Naive B cell (primary cell): Measurements from ENCODE around the gene TRAFD1. TPM values are rescaled to one million over a fixed set of nuclear protein-coding genes. Genes with fewer than 3 reads are reported as not detected.

Experiments
- ATAC-seq, 2 donors: fragments of 150-1000 bp; cut with Tn5 transposase; 2 replicates each; pipeline ENCODE4 v1.10.0; 2021; ENCODE audit warnings: low read depth in 2 of 2, mild to moderate bottlenecking in 2 of 2, moderate library complexity in 2 of 2
- DNase-seq: peaks from one replicate; pipeline ENCODE4 v3.0.0; 2022
- H3K27ac Mint-ChIP-seq, 6 donors: one replicate each; pipeline ENCODE4 v1.8.0; 2020 to 2022; ENCODE audit warnings: mild to moderate bottlenecking in 6 of 6, mixed read lengths in 6 of 6, moderate library complexity in 5 of 6, inconsistent platforms in 2 of 6
- H3K27me3 Mint-ChIP-seq, 3 donors: one replicate each; pipeline ENCODE4 v1.8.0; 2021 to 2022; ENCODE audit warnings: mixed read lengths in 3 of 3, mild to moderate bottlenecking in 1 of 3
- H3K36me3 Mint-ChIP-seq, 2 donors: one replicate each; pipeline ENCODE4 v1.8.0; 2020 to 2022; ENCODE audit warnings: mixed read lengths in 2 of 2, inconsistent platforms in 1 of 2, mild to moderate bottlenecking in 1 of 2
- H3K4me1 Mint-ChIP-seq, 3 donors: one replicate each; pipeline ENCODE4 v1.8.0; 2020 to 2022; ENCODE audit warnings: mixed read lengths in 3 of 3, inconsistent platforms in 1 of 3, mild to moderate bottlenecking in 1 of 3, moderate library complexity in 1 of 3
- H3K4me3 Mint-ChIP-seq, 8 donors: one replicate each; pipeline ENCODE4 v1.8.0; 2020 to 2022; ENCODE audit warnings: mild to moderate bottlenecking in 8 of 8, mixed read lengths in 8 of 8, moderate library complexity in 8 of 8, inconsistent platforms in 2 of 8
- H3K9me3 Mint-ChIP-seq, 7 donors: one replicate each; pipeline ENCODE4 v1.8.0; 2020 to 2022; ENCODE audit warnings: mixed read lengths in 7 of 7, mild to moderate bottlenecking in 5 of 7, inconsistent platforms in 2 of 7, moderate library complexity in 1 of 7
- polyA plus RNA-seq, 6 donors: library from polyadenylated mRNA; unstranded; fragments of 300-500 nt; fragmentation: Illumina TruSeq; gene quantifications; one replicate each; pipeline ENCODE4 v1.2.3, GENCODE V29; 2021; ENCODE audit warnings: low read depth in 6 of 6

The TRAFD1 gene
- polyA plus RNA-seq, 6 donors from 2014 or later = 55.6 to 83.2 (median 80.2) TPM

DNA sequence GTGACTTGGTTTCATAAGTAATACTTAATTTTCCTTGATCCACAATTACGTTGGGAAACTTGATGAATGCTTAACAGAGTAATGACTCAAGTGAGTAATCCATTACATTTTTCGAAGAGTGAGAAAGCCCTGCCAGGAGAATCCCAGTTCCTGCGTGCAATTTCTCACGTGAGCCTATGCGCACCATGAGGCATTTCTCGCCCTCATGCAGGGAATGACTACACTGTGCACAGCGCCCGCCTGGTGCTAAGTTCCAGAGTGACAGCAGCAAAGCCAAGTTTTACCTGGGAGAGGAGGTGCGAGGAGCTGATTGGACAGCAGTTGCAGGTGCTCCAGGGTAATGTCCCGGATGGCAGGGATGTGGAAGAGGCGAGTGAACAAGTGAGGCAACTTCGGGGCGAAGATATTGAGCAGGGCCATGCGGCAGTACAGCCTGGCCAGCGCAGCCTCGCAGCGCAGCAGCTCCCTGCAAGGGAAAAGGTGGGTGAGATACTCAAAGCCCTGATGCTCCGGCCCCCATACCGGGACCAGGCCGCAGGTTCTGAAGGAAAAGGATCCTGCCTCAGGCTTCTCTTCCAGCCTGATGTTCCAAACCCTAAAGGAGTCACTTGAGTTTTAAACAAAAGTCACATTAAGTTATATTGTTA, 69.4 kb downstream of the TRAFD1 start:
- H3K27ac Mint-ChIP-seq = no peak overlapping the region
- H3K4me1 Mint-ChIP-seq = peaks cover 0 to 4% (median 3%) of the 10 kb centered on the region in 3 donors
- peaks cover 27 to 31% of the 10 kb centered on the region in 2 donors for H3K36me3 Mint-ChIP-seq
- H3K27me3 Mint-ChIP-seq = no peaks in the 10 kb centered on the region
- ATAC-seq = no peak
- H3K4me3 Mint-ChIP-seq = no peak overlapping the region
- no peaks in the 10 kb centered on the region for H3K9me3 Mint-ChIP-seq
- DNase-seq = no peak

DNA sequence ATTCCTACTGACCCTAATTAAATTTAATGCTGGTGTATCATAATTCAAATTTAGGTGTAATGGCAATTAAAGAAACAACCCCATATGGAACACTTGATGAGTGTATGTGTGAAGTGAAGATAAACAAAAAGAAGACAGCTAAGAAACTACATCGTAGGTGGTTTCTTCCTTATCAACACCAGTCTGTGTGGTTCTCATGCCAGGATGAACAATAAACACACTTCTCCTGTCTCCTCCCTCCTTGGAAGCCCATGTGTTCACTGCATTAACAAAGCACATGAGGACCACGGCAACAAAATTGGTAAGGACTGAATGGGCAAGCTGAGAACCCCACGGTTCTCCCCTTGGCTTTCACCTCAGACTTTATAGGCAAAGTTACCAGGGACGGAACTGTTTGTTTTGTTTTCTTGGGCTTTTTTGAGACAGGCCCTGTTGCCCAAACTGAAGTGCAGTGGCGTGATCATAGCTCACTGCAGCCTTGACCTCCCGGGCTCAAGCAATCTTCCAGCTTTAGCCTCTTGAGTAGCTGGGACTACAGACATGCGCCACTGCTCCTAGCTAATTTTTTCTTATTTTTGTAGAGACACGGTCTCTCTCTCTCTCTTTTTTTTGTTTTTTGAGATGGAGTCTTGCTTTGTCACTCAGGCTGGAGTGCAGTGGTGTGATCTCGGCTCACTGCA, 71.0 kb downstream of the TRAFD1 start:
- Mint-ChIP-seq H3K9me3 (no peaks in the 10 kb centered on the region), H3K4me3 (no peak overlapping the region), H3K36me3 (peaks cover 33 to 34% of the 10 kb centered on the region in 2 donors), H3K4me1 (peaks cover 0 to 4% (median 3%) of the 10 kb centered on the region in 3 donors), H3K27ac (peak overlapping the region in 1 of 6 donors; percentile 90), H3K27me3 (no peaks in the 10 kb centered on the region)
- no peak for ATAC-seq
- DNase-seq = no peak

DNA sequence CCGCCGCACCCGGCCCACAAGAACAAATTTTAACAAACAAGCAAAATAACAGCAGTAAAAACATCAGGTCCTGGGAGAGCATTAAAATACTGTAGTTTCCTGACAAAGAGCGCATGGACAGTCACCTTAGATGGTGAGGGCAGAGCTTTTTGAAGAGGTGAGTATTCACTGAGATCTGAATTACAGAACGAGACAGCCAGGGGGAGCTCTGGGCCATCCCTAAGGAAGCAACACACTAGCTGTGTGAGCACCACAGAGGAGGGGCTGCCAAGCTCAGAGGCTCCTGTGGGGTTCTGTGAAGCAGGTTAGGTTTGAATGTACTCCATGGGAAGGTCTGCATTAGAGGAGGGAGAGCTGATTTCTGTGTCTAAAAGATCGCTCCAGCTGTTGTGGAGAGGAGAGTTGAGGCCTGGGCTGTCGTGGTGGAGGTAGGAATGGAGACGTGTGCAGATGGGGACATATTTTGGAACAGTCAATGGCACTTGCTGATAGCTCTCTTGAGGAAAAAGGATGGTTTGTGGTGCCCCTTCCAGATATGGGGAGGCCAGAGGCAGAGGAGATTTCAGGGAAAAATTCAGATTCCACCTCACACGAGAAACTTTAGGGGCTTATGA, 72.9 kb downstream of the TRAFD1 start:
- H3K27ac Mint-ChIP-seq = peak overlapping the region in 5 of 6 donors; percentile 21 to 71 (median 39)
- H3K4me1 Mint-ChIP-seq = peaks cover 0 to 4% (median 3%) of the 10 kb centered on the region in 3 donors
- H3K4me3 Mint-ChIP-seq = no peak overlapping the region
- H3K27me3 Mint-ChIP-seq = no peaks in the 10 kb centered on the region
- peaks cover 26 to 27% of the 10 kb centered on the region in 2 donors for H3K36me3 Mint-ChIP-seq
- peak; percentile 80 to 84 for ATAC-seq
- H3K9me3 Mint-ChIP-seq = no peaks in the 10 kb centered on the region
- peak; percentile 40 for DNase-seq

DNA sequence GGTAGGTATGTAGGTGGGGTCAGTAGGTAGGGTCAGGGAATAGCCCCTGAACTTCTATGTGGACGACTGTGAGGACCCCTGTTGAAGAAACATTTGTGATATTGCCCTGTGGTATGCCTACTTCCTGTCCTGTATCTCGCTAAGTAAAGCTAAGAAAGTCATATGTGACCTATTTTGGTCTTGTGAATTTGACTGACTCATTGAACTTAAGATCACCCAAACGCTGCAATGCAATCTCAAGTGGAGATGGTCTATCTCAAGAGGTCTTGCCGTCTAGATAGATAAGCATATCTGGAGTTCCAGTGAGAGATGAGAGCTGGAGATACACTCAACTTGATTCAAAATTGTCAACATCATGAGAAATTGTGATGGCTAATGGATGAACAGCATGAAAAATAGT, 73.8 kb downstream of the TRAFD1 start:
- peaks cover 20 to 28% of the 10 kb centered on the region in 2 donors for H3K36me3 Mint-ChIP-seq
- no peak for ATAC-seq

More for the DNA sequence above, 73.8 kb downstream of the TRAFD1 start:
- Mint-ChIP-seq H3K9me3 (no peaks in the 10 kb centered on the region), H3K4me1 (peaks cover 0 to 4% (median 3%) of the 10 kb centered on the region in 3 donors), H3K4me3 (no peak overlapping the region), H3K27me3 (no peaks in the 10 kb centered on the region), H3K27ac (no peak overlapping the region)
- no peak for DNase-seq

Other genes starting within 250 kb of the TRAFD1 start
- 10 to 100 TPM in 1 of 6 donors, 1 to 10 TPM in 5; 4.2 to 19.0 (median 7.8) TPM for gene TMEM116, start 112.4 kb upstream of the TRAFD1 start, polyA plus RNA-seq
- gene ERP29, start 112.1 kb upstream of the TRAFD1 start, polyA plus RNA-seq = 100 to 1,000 TPM; 271 to 327 (median 295) TPM
- gene NAA25, start 16.8 kb upstream of the TRAFD1 start, polyA plus RNA-seq = 10 to 100 TPM in 3 of 6 donors, 1 to 10 TPM in 3; 8.8 to 16.8 (median 10.2) TPM